Natural killer cell treated with Interleukin-12 subunit alpha and Interleukin-12 subunit beta and Interleukin-15 and Interleukin-18, amount 100 ng/mL, for 72 hours (primary cell): ENCODE data around the gene RAPSN. TPM values are rescaled to one million over a fixed set of nuclear protein-coding genes. Genes with fewer than 3 reads are reported as not detected.

Source experiments
- ATAC-seq, 2 donors: fragments of 150-1000 bp; cut with Tn5 transposase in 1 of 2; sonication (Bioruptor Pico), chemical (Tn5 transposase) in 1 of 2; 2 replicates each; pipeline ENCODE4 v1.10.0; 2021
- DNase-seq: peaks from one replicate; pipeline ENCODE4 v3.0.0; 2022; ENCODE audit warnings: low spot score
- H3K27ac Mint-ChIP-seq, 2 donors: 1 replicate in 1 of 2; 2 replicates in 1 of 2; pipeline ENCODE4 v1.8.0; 2022; ENCODE audit warnings: mixed read lengths in 2 of 2, mild to moderate bottlenecking in 1 of 2, moderate library complexity in 1 of 2
- H3K27me3 Mint-ChIP-seq, 2 donors: 1 replicate in 1 of 2; 2 replicates in 1 of 2; pipeline ENCODE4 v1.8.0; 2022; ENCODE audit warnings: mixed read lengths in 2 of 2
- H3K36me3 Mint-ChIP-seq: one replicate; pipeline ENCODE4 v1.8.0; 2022; ENCODE audit warnings: mixed read lengths
- H3K4me1 Mint-ChIP-seq, 2 donors: 1 replicate in 1 of 2; 2 replicates in 1 of 2; pipeline ENCODE4 v1.8.0; 2022; ENCODE audit warnings: low read depth in 2 of 2, mixed read lengths in 2 of 2, mild to moderate bottlenecking in 1 of 2
- H3K4me3 Mint-ChIP-seq: one replicate; pipeline ENCODE4 v1.8.0; 2022; ENCODE audit warnings: mixed read lengths
- H3K9me3 Mint-ChIP-seq: 2 replicates; pipeline ENCODE4 v1.8.0; 2022; ENCODE audit warnings: mixed read lengths
- total RNA-seq, 2 donors: library from RNA; stranded (reverse); gene quantifications; one replicate each; pipeline ENCODE4 v1.2.3, GENCODE V29; 2022

The RAPSN gene
- total RNA-seq, 2 donors from 2014 or later, result 1.8 to 4.0 TPM

DNA sequence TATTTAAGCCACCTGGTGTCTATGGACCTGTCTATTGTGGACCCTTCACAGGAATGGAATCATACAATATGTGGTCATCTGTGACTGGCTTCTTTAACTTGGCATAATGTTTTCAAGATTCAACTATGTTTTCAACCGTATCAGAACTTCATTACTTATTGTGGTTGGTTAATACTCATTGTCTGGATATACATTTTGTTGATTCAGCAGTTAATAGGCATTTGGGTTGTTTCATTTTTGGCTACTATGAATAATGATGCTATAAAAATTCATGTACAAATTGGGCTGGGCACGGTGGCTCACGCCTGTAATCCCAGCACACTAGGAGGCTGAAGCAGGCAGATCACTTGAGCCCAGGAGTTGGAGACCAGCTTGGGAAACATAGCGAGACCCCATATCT, 2.5 kb upstream of the RAPSN start:
- ATAC-seq, result no peak

DNA sequence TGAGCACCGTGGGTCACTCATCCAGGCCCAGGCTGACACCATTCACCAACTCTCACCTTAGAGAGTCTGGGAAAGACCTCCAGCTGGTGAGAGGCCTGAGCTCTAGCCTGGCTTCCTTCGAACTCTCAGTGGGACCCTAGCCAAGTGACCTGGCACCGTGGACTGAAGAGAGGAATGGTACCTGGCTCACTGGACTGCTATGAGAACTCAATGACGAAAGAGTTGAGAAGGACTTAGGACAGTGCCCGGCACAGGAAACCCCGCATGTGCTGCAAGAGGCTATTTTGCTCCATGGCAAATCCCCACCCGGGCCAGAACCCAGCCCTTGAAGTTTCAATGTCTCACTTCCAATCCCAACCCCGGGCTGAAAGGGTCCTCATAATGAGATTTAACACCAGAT, 605 bp upstream of the RAPSN start:
- no peak for ATAC-seq
- peaks cover 4 to 6% of the 10 kb centered on the region in 2 donors for H3K4me1 Mint-ChIP-seq
- H3K36me3 Mint-ChIP-seq, result no peaks in the 10 kb centered on the region
- no peak for DNase-seq
- H3K4me3 Mint-ChIP-seq, result no peak overlapping the region
- no peak overlapping the region for H3K27ac Mint-ChIP-seq
- H3K9me3 Mint-ChIP-seq, result no peaks in the 10 kb centered on the region
- H3K27me3 Mint-ChIP-seq, result no peaks in the 10 kb centered on the region

More for the DNA sequence above, 2.5 kb upstream of the RAPSN start:
- Mint-ChIP-seq H3K4me3 (no peak overlapping the region), H3K27ac (no peak overlapping the region), H3K27me3 (no peaks in the 10 kb centered on the region), H3K4me1 (peaks cover 4 to 6% of the 10 kb centered on the region in 2 donors), H3K9me3 (no peaks in the 10 kb centered on the region), H3K36me3 (no peaks in the 10 kb centered on the region)
- DNase-seq, result no peak

DNA sequence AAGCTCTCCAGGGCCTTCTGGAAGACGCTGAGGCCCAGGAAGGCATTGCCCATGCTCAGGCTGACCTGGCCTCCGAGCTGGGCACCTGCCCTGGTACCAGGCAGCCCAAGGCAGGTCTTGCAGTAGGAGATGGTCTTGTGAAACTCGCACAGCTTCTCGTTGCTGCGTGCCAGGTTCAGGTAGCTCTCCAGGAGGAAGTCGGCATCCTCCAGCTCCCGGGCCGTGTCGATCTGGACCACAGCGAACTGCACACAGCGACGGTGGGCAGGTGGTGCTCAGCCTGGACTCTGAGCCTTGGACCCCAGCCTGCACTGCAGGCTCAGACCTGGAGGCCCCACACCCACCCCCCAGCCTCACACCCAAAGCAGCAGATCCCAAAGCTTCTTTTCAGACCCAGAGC, 1.0 kb downstream of the RAPSN start:
- H3K9me3 Mint-ChIP-seq, result no peaks in the 10 kb centered on the region
- no peaks in the 10 kb centered on the region for H3K36me3 Mint-ChIP-seq
- peaks cover 0 to 3% of the 10 kb centered on the region in 2 donors for H3K4me1 Mint-ChIP-seq
- DNase-seq (no peak), ATAC-seq (no peak)
- no peaks in the 10 kb centered on the region for H3K27me3 Mint-ChIP-seq
- no peak overlapping the region for H3K4me3 Mint-ChIP-seq
- H3K27ac Mint-ChIP-seq, result no peak overlapping the region

DNA sequence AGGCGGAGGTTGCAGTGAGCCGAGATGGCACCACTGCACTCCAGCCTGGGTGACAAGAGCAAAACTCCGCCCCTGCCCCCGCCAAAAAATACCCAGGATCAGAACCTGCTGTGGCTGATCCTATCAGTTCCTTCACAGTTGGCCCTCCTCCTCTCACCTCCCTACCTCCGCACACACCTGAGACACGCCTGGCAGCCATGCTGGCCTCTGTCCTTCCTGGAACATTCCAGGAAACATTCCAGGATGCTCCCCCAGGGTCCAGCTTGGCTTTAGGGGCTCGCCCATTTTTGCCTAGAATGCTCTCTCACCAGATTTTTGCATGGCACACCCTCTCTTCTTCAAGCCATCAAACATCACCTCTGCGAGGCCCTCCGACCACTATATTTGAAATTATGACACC, 2.1 kb downstream of the RAPSN start:
- Mint-ChIP-seq H3K4me3 (no peak overlapping the region), H3K27ac (no peak overlapping the region), H3K4me1 (peaks cover 0 to 3% of the 10 kb centered on the region in 2 donors), H3K27me3 (no peaks in the 10 kb centered on the region), H3K36me3 (no peaks in the 10 kb centered on the region), H3K9me3 (no peaks in the 10 kb centered on the region)
- ATAC-seq (no peak), DNase-seq (no peak)

DNA sequence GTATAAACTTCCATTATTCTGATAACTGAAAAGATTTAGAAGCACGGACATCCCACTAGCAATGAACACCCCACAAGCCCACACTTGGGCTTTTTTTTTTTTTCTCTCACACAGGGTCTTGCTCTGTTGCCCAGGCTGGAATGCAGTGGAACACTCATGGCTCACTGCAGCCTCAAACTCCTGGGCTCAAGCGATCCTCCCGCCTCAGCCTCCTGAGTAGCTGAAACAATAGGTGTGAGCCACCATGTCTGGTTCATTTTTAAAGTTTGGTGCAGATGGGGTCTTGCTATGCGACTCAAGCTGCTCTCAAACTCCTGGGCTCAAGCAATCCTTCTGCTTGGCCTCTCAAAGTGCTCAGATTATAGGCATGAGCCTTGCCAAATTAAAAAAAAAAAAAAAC, 3.1 kb downstream of the RAPSN start:
- Mint-ChIP-seq H3K27me3 (no peaks in the 10 kb centered on the region), H3K9me3 (no peaks in the 10 kb centered on the region), H3K4me3 (no peak overlapping the region), H3K4me1 (peaks cover 0 to 3% of the 10 kb centered on the region in 2 donors), H3K27ac (no peak overlapping the region), H3K36me3 (no peaks in the 10 kb centered on the region)
- DNase-seq, result no peak
- no peak for ATAC-seq

DNA sequence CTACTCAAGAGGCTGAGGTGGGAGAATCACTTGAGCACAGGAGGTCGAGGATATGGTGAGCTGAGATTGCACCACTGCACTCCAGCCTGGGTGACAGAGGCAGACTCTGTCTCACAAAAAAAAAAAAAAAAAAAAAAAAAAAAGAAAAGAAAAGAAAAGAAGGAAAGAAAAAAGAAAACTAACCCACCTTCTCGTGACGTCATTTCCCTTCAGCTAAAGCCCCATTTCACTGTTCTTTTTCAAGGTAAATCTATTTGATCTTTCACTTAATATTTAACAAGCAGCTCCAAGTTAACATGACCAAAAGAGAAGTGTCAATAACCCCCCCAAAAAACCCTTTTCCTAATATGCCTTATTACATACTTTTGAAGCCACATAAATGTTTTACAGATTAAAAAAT, 5.1 kb downstream of the RAPSN start:
- no peaks in the 10 kb centered on the region for H3K9me3 Mint-ChIP-seq
- ATAC-seq, result no peak
- no peak overlapping the region for H3K27ac Mint-ChIP-seq

DNA sequence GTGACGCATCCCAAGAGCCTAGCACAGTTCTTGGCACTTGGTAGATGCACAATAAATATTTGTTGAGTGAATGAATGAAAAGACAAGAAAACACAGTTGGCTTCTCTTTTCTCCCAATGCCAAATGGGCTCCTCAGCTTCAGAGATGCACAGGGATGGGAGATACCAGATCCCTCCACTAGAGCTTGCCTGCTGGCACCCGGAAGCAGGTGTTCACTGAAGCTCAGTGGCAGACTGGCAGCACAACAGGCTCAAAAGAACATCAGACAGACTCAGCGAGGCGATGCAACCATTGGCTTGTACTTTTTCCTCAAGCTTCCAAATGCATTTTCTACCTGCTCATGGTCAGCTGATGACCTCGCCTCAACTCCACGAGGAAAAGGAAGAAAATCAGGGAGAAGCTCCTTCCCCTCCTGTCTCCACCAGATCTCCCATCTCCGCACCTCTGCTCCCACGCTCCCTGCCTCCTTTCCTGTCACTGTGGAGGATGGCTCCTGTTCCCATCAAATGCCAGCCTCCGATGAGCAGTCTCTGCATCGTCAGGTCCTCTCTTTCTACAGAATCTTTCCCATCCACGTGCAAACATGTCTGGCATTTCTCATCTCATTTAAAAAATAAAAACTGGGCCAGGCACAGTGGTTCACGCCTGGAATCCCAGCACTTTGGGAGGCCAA, 5.8 kb downstream of the RAPSN start:
- no peak overlapping the region for H3K4me3 Mint-ChIP-seq
- H3K27ac Mint-ChIP-seq, result no peak overlapping the region
- H3K4me1 Mint-ChIP-seq, result peaks cover 0 to 3% of the 10 kb centered on the region in 2 donors
- H3K36me3 Mint-ChIP-seq, result no peaks in the 10 kb centered on the region
- no peak for DNase-seq
- no peaks in the 10 kb centered on the region for H3K27me3 Mint-ChIP-seq
- ATAC-seq, result no peak
- H3K9me3 Mint-ChIP-seq, result no peaks in the 10 kb centered on the region

More for the DNA sequence above, 5.1 kb downstream of the RAPSN start:
- DNase-seq, result no peak
- H3K36me3 Mint-ChIP-seq, result no peaks in the 10 kb centered on the region
- H3K4me3 Mint-ChIP-seq, result no peak overlapping the region
- H3K4me1 Mint-ChIP-seq, result peaks cover 0 to 3% of the 10 kb centered on the region in 2 donors
- H3K27me3 Mint-ChIP-seq, result no peaks in the 10 kb centered on the region

DNA sequence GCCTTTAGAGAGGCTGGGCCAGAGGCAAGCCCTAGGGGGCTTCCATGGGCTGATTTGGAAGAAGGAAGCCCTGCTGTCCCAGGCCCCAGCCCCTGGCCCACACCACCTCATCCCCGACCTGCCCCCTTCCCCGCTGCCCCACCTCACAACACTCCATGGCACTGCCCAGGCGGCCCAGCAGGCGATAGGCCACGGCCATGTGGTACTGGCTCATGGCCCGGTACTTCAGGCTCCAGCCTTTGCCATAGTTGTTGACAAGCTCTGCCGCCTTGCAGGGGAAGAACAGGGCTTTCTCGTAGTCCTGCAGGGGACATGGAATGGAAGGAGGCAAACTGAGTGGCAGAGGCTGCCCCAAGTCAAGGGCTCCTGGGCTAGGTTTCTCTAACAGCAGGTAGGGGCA, 6.4 kb downstream of the RAPSN start:
- no peaks in the 10 kb centered on the region for H3K9me3 Mint-ChIP-seq
- H3K27ac Mint-ChIP-seq, result no peak overlapping the region
- ATAC-seq, result peak; percentile 7 to 37
- no peak for DNase-seq
- H3K27me3 Mint-ChIP-seq, result no peaks in the 10 kb centered on the region
- no peak overlapping the region for H3K4me3 Mint-ChIP-seq
- no peaks in the 10 kb centered on the region for H3K36me3 Mint-ChIP-seq
- H3K4me1 Mint-ChIP-seq, result peaks cover 0 to 3% of the 10 kb centered on the region in 2 donors

DNA sequence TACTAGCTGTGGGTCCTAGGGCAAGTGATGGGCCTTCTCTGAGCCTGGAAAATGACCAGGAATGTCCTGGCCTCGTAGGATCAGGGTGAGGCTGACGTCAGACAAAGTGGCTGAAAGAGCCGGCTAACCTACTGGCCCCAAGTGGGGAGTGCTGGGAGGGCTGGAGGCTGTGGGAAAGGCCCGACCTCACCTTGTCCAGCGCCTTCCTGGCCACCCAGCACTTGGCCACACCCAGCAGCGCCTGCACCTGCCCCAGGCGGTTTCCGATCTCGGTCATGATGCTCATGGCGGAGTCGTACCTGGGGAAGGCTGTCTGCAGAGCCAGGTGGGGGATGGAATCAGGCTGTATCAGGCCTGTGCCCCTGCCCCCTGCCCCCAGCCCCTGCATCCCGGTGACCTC, 7.5 kb downstream of the RAPSN start:
- Mint-ChIP-seq H3K4me1 (no peaks in the 10 kb centered on the region), H3K9me3 (no peaks in the 10 kb centered on the region), H3K4me3 (no peak overlapping the region), H3K36me3 (no peaks in the 10 kb centered on the region), H3K27ac (no peak overlapping the region), H3K27me3 (no peaks in the 10 kb centered on the region)
- DNase-seq, result no peak
- peak in 1 of 2 donors; percentile 34 for ATAC-seq

DNA sequence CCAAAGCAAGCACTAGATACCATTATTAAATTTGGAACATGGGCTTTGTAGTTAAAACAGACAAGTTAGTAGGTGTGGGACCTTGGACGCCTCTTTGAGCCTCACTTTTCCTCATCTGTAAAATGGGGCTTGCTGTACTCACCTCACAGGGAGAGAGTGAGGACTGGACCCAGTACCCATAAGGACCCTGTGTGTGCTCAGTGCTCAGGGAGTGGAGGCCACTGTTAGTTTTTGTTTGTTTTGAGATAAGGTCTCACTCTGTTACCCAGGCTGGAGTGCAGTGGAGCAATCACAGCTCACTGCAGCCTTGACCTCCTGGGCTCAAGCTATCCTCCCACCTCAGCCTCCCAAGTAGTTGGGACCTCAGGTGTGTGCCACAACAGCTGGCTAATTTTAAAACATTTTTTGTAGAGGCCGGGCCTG, 8.9 kb downstream of the RAPSN start:
- DNase-seq, result no peak
- H3K4me1 Mint-ChIP-seq, result no peaks in the 10 kb centered on the region
- H3K27me3 Mint-ChIP-seq, result no peaks in the 10 kb centered on the region
- no peak overlapping the region for H3K27ac Mint-ChIP-seq
- no peak for ATAC-seq
- no peaks in the 10 kb centered on the region for H3K9me3 Mint-ChIP-seq
- no peaks in the 10 kb centered on the region for H3K36me3 Mint-ChIP-seq
- H3K4me3 Mint-ChIP-seq, result no peak overlapping the region

DNA sequence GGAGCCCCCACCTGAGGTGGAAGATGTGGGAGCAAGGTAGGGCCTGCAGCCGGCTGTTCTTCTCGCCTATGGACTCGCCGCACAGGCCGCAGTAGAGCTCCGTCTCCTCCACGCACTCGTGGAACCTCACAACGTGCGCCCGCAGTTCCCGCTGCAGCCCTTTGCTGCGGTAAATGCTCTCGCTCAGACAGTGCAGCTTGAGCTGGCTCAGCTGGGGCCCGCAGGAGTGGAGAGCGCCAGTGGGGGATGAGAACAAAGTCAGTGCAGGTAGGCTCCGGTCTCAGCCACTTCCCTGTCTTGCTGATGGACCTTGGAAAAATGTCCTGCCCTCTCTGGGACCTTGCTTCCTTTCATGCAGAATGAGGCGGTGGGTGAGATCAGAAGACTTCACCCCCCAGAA, 10.2 kb downstream of the RAPSN start:
- Mint-ChIP-seq H3K36me3 (no peaks in the 10 kb centered on the region), H3K9me3 (no peaks in the 10 kb centered on the region), H3K27me3 (no peaks in the 10 kb centered on the region)

DNA sequence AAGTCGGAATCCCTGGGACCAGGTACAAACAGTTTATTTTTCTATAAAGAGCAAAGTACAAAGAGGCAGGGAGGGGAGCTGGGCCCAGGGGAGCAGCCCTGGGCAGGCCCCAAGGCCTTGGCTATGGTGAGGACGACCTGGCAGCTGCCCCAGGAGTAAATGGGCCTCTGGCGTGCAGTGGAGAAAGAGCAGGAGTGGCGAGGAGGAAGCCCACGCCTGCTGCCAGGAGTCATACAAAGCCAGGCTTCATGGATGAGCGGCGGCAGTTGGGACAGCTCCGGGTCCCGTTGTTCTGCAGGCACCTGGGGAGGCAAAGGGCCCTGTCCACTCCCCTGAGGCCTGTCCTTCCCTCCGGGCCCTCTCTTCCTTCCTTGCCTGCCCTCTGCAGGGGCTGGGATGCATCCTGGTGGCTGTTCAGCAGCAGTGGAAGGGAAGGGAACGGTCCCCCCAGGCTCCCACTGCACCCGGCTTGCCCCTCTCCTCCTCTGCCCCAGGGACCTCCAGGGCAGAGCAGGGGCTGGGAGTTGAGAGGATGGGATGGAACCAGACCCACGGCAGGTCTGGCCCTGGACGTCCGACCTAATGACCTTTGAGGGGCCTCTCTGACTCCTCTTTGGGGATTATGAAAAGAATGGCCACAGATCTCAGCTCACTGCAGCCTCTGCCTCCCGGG, 11.1 kb downstream of the RAPSN start:
- H3K4me3 Mint-ChIP-seq, result no peak overlapping the region
- no peaks in the 10 kb centered on the region for H3K36me3 Mint-ChIP-seq
- H3K4me1 Mint-ChIP-seq, result no peaks in the 10 kb centered on the region
- no peaks in the 10 kb centered on the region for H3K27me3 Mint-ChIP-seq
- no peak for ATAC-seq
- H3K27ac Mint-ChIP-seq, result no peak overlapping the region
- H3K9me3 Mint-ChIP-seq, result no peaks in the 10 kb centered on the region
- no peak for DNase-seq

More for the DNA sequence above, 10.2 kb downstream of the RAPSN start:
- ATAC-seq (peak in 1 of 2 donors; percentile 15), DNase-seq (no peak)
- Mint-ChIP-seq H3K27ac (no peak overlapping the region), H3K4me1 (no peaks in the 10 kb centered on the region), H3K4me3 (no peak overlapping the region)

DNA sequence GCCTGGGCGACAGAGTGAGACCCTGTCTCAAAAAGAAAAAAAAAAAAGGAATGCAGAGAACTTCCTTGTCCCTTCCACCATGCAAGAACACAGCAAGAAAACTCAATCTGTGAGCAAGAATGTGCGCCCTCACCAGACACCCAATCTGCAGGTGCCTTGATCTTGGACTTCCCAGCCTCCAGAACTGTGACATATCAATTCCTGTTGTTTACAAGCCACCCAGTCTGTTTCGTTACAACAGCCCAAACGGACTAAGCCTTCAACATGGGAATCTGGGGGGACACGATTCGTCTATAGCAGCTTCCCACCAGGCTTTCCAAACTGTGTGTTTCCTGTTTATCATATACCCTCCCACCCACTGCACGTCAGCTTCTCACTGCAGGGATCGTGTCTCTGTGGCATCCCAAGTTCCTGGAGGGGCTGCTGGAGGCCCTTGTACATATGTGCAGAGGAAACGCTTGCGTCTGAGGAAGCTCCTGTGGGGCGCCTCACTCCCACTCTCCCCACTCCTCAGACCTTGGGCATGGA, 11.7 kb downstream of the RAPSN start:
- DNase-seq, result no peak
- Mint-ChIP-seq H3K4me3 (no peak overlapping the region), H3K27me3 (no peaks in the 10 kb centered on the region), H3K4me1 (no peaks in the 10 kb centered on the region), H3K36me3 (no peaks in the 10 kb centered on the region), H3K9me3 (no peaks in the 10 kb centered on the region), H3K27ac (no peak overlapping the region)
- ATAC-seq, result no peak

DNA sequence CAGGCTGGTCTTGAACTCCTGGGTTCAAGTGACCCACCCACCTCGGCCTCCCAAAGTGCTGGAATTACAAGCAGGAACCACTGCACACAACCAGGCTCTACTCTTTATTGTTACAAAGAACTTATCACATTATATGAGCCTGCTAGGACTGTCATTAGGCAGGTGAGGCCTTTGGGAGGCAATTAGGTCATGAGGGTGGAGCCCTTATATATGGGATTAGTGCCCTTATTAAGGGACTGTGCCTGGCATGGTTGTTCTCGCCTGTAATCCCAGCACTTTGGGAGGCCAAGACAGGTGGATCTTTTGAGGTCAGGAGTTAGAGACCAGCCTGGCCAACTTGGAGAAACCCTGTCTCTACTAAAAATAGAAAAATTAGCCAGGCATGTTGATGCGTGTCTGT, 12.2 kb downstream of the RAPSN start:
- Mint-ChIP-seq H3K9me3 (no peaks in the 10 kb centered on the region), H3K4me1 (no peaks in the 10 kb centered on the region), H3K27ac (no peak overlapping the region), H3K4me3 (no peak overlapping the region), H3K36me3 (no peaks in the 10 kb centered on the region), H3K27me3 (no peaks in the 10 kb centered on the region)
- DNase-seq (no peak), ATAC-seq (no peak)
